GM12872 (cell line): ENCODE data around the gene GASK1A.

ENCODE experiments used
- CTCF ChIP-seq: IDR thresholded peaks from 3 replicates; pipeline ENCODE4 v1.5.1; 2011; ENCODE audit warnings: low read depth, mild to moderate bottlenecking, low read length, moderate library complexity; ENCODE audit not compliant: insufficient read depth

The GASK1A gene

GRCh38 chr3:43089081-43089480, 110.0 kb downstream of the GASK1A start:
- TF ChIP-seq CTCF, result no peak

- TF ChIP-seq CTCF, result no peak
Measured at GRCh38 chr3:43090238-43090637, 111.1 kb downstream of the GASK1A start.

- no peak for TF ChIP-seq CTCF
Measured at GRCh38 chr3:43091481-43091880, 112.4 kb downstream of the GASK1A start.

- no peak for TF ChIP-seq CTCF
Measured at GRCh38 chr3:43093006-43093405, 113.9 kb downstream of the GASK1A start.

- no peak for TF ChIP-seq CTCF
Measured at GRCh38 chr3:43093974-43094373, 114.9 kb downstream of the GASK1A start.

GRCh38 chr3:43094381-43094780, 115.3 kb downstream of the GASK1A start:
- TF ChIP-seq CTCF, result no peak

- no peak for TF ChIP-seq CTCF
Measured at GRCh38 chr3:43094851-43095250, 115.7 kb downstream of the GASK1A start.

GRCh38 chr3:43095370-43095769, 116.3 kb downstream of the GASK1A start:
- no peak for TF ChIP-seq CTCF
